BLaER1 treated with 17β-estradiol and CSF1 and Interleukin-3, amounts not matched to agents 10 nM and 100 nM (cell line): ENCODE measurements around the gene PLD1.
"Not testable (repeated sequence)": the region's sequence is repeated elsewhere in the genome, so short reads cannot be mapped to it uniquely, and the experiment has no call there.

Experiments used
- H3K27ac ChIP-seq, 11 experiments: shearing (Covaris generic); formaldehyde crosslinking; 2 replicates each; pipeline ENCODE4 v1.8.1; 2022
- H3K27me3 ChIP-seq, 11 experiments: shearing (Covaris generic); formaldehyde crosslinking; 2 replicates each; pipeline ENCODE4 v1.8.1; 2022
- H3K36me3 ChIP-seq, 11 experiments: shearing (Covaris generic); formaldehyde crosslinking; 2 replicates each; pipeline ENCODE4 v1.8.1; 2022
- H3K4me1 ChIP-seq, 10 experiments: shearing (Covaris generic); formaldehyde crosslinking; 2 replicates each; pipeline ENCODE4 v1.8.1; 2022
- H3K4me2 ChIP-seq, 11 experiments: shearing (Covaris generic); formaldehyde crosslinking; 2 replicates each; pipeline ENCODE4 v1.8.1; 2022
- H3K4me3 ChIP-seq, 10 experiments: shearing (Covaris generic); formaldehyde crosslinking; 2 replicates each; pipeline ENCODE4 v1.8.1; 2022
- H3K9ac ChIP-seq, 11 experiments: shearing (Covaris generic); formaldehyde crosslinking; 2 replicates each; pipeline ENCODE4 v1.8.1; 2022
- H3K9me3 ChIP-seq, 11 experiments: shearing (Covaris generic); formaldehyde crosslinking; replicated peaks in 1 of 11; 2 replicates each; pipeline ENCODE4 v1.8.1; 2022
- H4K20me1 ChIP-seq, 11 experiments: shearing (Covaris generic); formaldehyde crosslinking; 2 replicates each; pipeline ENCODE4 v1.8.1; 2022
- Cebpa-rat ChIP-seq, 11 experiments: shearing (Covaris generic); IDR thresholded peaks; 2 replicates each; pipeline ENCODE4 v1.8.1; 2022

Gene PLD1

GRCh38 chr3:171809861-171810628 lies at the start of gene PLD1:
Gene PLD1 (minus strand): TSS chr3:171810483. CDS start chr3:171738051, 72,432 bp downstream.
- no peaks in the 10 kb centered on the region for H3K36me3 ChIP-seq
- peaks cover 0 to 7% (median 0%) of the 10 kb centered on the region in 11 experiments; a peak in 1 of 22 replicates for H4K20me1 ChIP-seq
- H3K9ac ChIP-seq = peak within 1 kb of the TSS; percentile 65 to 82 (median 77)
- peak within 1 kb of the TSS; percentile 46 to 72 (median 60); a peak in 21 of 22 replicates for H3K27ac ChIP-seq
- peaks cover 40 to 62% (median 53%) of the 10 kb centered on the region in 10 experiments for H3K4me1 ChIP-seq
- peak within 1 kb of the TSS; percentile 68 to 87 (median 74) for H3K4me3 ChIP-seq
- TF ChIP-seq Cebpa-rat (IDR thresholded peaks at IDR 0.05) = no peak
- peaks cover 0 to 20% (median 9%) of the 10 kb centered on the region in 11 experiments; a peak in 10 of 22 replicates for H3K27me3 ChIP-seq
- peaks cover 0 to 4% (median 0%) of the 10 kb centered on the region in 11 experiments; a peak in 6 of 22 replicates for H3K9me3 ChIP-seq
- H3K4me2 ChIP-seq = peak within 1 kb of the TSS; percentile 86 to 99 (median 96)

GRCh38 chr3:171858770-171859169 lies 48.5 kb upstream of the PLD1 start:
- not testable (repeated sequence) for H3K4me3 ChIP-seq, H3K36me3 ChIP-seq, H3K9ac ChIP-seq

GRCh38 chr3:171854649-171855305 lies 44.5 kb upstream of the PLD1 start:
- TF ChIP-seq Cebpa-rat (IDR thresholded peaks at IDR 0.05) = no peak
- Histone ChIP-seq H3K9ac (no peak overlapping the region), H3K4me2 (no peak overlapping the region), H3K27me3 (no peaks in the 10 kb centered on the region), H4K20me1 (no peaks in the 10 kb centered on the region), H3K9me3 (peaks cover 60 to 77% (median 72%) of the 10 kb centered on the region in 11 experiments), H3K4me1 (peaks cover 19 to 34% (median 26%) of the 10 kb centered on the region in 10 experiments), H3K36me3 (peaks cover 0 to 6% (median 0%) of the 10 kb centered on the region in 11 experiments; a peak in 4 of 22 replicates), H3K27ac (no peak overlapping the region), H3K4me3 (no peak overlapping the region; a peak in 2 of 20 replicates)

More at GRCh38 chr3:171858770-171859169, 48.5 kb upstream of the PLD1 start:
- not testable (repeated sequence) for H3K27me3 ChIP-seq, H3K27ac ChIP-seq, H4K20me1 ChIP-seq, H3K4me1 ChIP-seq, H3K4me2 ChIP-seq
- peaks cover 42 to 63% (median 52%) of the 10 kb centered on the region in 11 experiments for H3K9me3 ChIP-seq

GRCh38 chr3:171851660-171852058 lies 41.4 kb upstream of the PLD1 start:
- peak overlapping the region in 1 of 11 experiments; percentile 73; a peak in 3 of 22 replicates for H3K27ac ChIP-seq

GRCh38 chr3:171850960-171851659 lies 40.8 kb upstream of the PLD1 start:
- peaks cover 40 to 56% (median 48%) of the 10 kb centered on the region in 11 experiments for H3K9me3 ChIP-seq
- peak overlapping the region in 2 of 10 experiments; percentile 18 to 30; a peak in 2 of 20 replicates for H3K4me3 ChIP-seq
- peaks cover 0 to 5% (median 0%) of the 10 kb centered on the region in 11 experiments; a peak in 4 of 22 replicates for H3K36me3 ChIP-seq

More at GRCh38 chr3:171851660-171852058, 41.4 kb upstream of the PLD1 start:
- Histone ChIP-seq H3K9ac (no peak overlapping the region), H4K20me1 (no peaks in the 10 kb centered on the region), H3K36me3 (peaks cover 0 to 6% (median 0%) of the 10 kb centered on the region in 11 experiments; a peak in 4 of 22 replicates), H3K9me3 (peaks cover 46 to 61% (median 53%) of the 10 kb centered on the region in 11 experiments), H3K4me1 (peaks cover 39 to 65% (median 54%) of the 10 kb centered on the region in 10 experiments), H3K4me2 (peak overlapping the region; percentile 64 to 91 (median 79); a peak in 20 of 22 replicates), H3K27me3 (no peaks in the 10 kb centered on the region), H3K4me3 (no peak overlapping the region; a peak in 1 of 20 replicates)
- no peak for TF ChIP-seq Cebpa-rat (IDR thresholded peaks at IDR 0.05)

GRCh38 chr3:171850320-171850959 lies 40.2 kb upstream of the PLD1 start:
- Histone ChIP-seq H3K4me1 (peaks cover 46 to 77% (median 67%) of the 10 kb centered on the region in 10 experiments), H3K9ac (peak overlapping the region in 4 of 11 experiments; percentile 0 to 68 (median 34); a peak in 7 of 22 replicates), H3K9me3 (peaks cover 34 to 50% (median 41%) of the 10 kb centered on the region in 11 experiments), H3K4me2 (peak overlapping the region; percentile 64 to 91 (median 79)), H3K36me3 (peaks cover 0 to 5% (median 0%) of the 10 kb centered on the region in 11 experiments; a peak in 4 of 22 replicates), H3K27ac (peak overlapping the region in 9 of 11 experiments; percentile 1 to 73 (median 33); a peak in 9 of 22 replicates), H4K20me1 (no peaks in the 10 kb centered on the region), H3K4me3 (peak overlapping the region in 3 of 10 experiments; percentile 13 to 30 (median 18); a peak in 2 of 20 replicates), H3K27me3 (no peaks in the 10 kb centered on the region)
- TF ChIP-seq Cebpa-rat (IDR thresholded peaks at IDR 0.05) = no peak

More at GRCh38 chr3:171850960-171851659, 40.8 kb upstream of the PLD1 start:
- peak overlapping the region in 3 of 11 experiments; percentile 0 to 68 (median 17); a peak in 4 of 22 replicates for H3K9ac ChIP-seq
- peak overlapping the region; percentile 64 to 91 (median 79) for H3K4me2 ChIP-seq
- no peaks in the 10 kb centered on the region for H3K27me3 ChIP-seq
- peaks cover 45 to 70% (median 60%) of the 10 kb centered on the region in 10 experiments for H3K4me1 ChIP-seq
- H3K27ac ChIP-seq = peak overlapping the region in 9 of 11 experiments; percentile 1 to 73 (median 33); a peak in 11 of 22 replicates
- no peak for TF ChIP-seq Cebpa-rat (IDR thresholded peaks at IDR 0.05)
- no peaks in the 10 kb centered on the region for H4K20me1 ChIP-seq

GRCh38 chr3:171849617-171850319 lies 39.5 kb upstream of the PLD1 start:
- H3K4me1 ChIP-seq = peaks cover 46 to 82% (median 70%) of the 10 kb centered on the region in 10 experiments
- peaks cover 0 to 5% (median 0%) of the 10 kb centered on the region in 11 experiments; a peak in 4 of 22 replicates for H3K36me3 ChIP-seq
- no peak for TF ChIP-seq Cebpa-rat (IDR thresholded peaks at IDR 0.05)
- peak overlapping the region in 4 of 11 experiments; percentile 3 to 73 (median 41); a peak in 3 of 22 replicates for H3K27ac ChIP-seq
- H3K4me3 ChIP-seq = 0 out of 20 replicates have a peak overlapping the region, but pooled peaks of 1 of the 10 experiments have one; percentile 30
- no peaks in the 10 kb centered on the region for H4K20me1 ChIP-seq
- H3K9me3 ChIP-seq = peaks cover 27 to 45% (median 35%) of the 10 kb centered on the region in 11 experiments
- peak overlapping the region in 3 of 11 experiments; percentile 17 to 68 (median 50); a peak in 4 of 22 replicates for H3K9ac ChIP-seq
- H3K4me2 ChIP-seq = peak overlapping the region; percentile 64 to 91 (median 79)
- H3K27me3 ChIP-seq = no peaks in the 10 kb centered on the region
